Dendritic cell treated with granulocyte-macrophage colony-stimulating factor and Interleukin-4, amounts not matched to agents 40 ng/mL and 50 ng/mL, for 4 days (primary cell): ENCODE results near the gene HUNK.
"Not testable (repeated sequence)": the region's sequence is repeated elsewhere in the genome, so short reads cannot be mapped to it uniquely, and the experiment has no call there.

Experiments used
- H3K27ac Mint-ChIP-seq: one replicate; pipeline ENCODE4 v1.8.0; 2022; ENCODE audit warnings: mild to moderate bottlenecking, mixed read lengths
- H3K27me3 Mint-ChIP-seq: one replicate; pipeline ENCODE4 v1.8.0; 2022; ENCODE audit warnings: mild to moderate bottlenecking, mixed read lengths
- H3K36me3 Mint-ChIP-seq: one replicate; pipeline ENCODE4 v1.8.0; 2022; ENCODE audit warnings: low read depth, mixed read lengths
- H3K4me1 Mint-ChIP-seq: one replicate; pipeline ENCODE4 v1.8.0; 2022; ENCODE audit warnings: low read depth, mixed read lengths
- H3K4me3 Mint-ChIP-seq: one replicate; pipeline ENCODE4 v1.8.0; 2022; ENCODE audit warnings: mild to moderate bottlenecking, moderate library complexity, mixed read lengths
- H3K9me3 Mint-ChIP-seq: one replicate; pipeline ENCODE4 v1.8.0; 2022; ENCODE audit warnings: mixed read lengths
- intact Hi-C: fragments of 100-400 bp; cut with micrococcal nuclease; formaldehyde crosslinking; loops from one replicate; pipeline ENCODE4 v1.15.0; 2022

The HUNK gene

GRCh38 chr21:31857096-31857495 is 15.7 kb upstream of the HUNK start:
- intact Hi-C loops: no loop called here
- Mint-ChIP-seq H3K36me3 (no peaks in the 10 kb centered on the region), H3K9me3 (no peaks in the 10 kb centered on the region), H3K27ac (no peak overlapping the region), H3K27me3 (peaks cover 12% of the 10 kb centered on the region), H3K4me3 (no peak overlapping the region), H3K4me1 (no peaks in the 10 kb centered on the region)

GRCh38 chr21:31857631-31858030 is 15.2 kb upstream of the HUNK start:
- peaks cover 12% of the 10 kb centered on the region for H3K27me3 Mint-ChIP-seq
- H3K27ac Mint-ChIP-seq, intact Hi-C loops, H3K36me3 Mint-ChIP-seq, H3K4me1 Mint-ChIP-seq, H3K4me3 Mint-ChIP-seq, H3K9me3 Mint-ChIP-seq: not testable (repeated sequence)

GRCh38 chr21:31860851-31861250 is 12.0 kb upstream of the HUNK start:
- intact Hi-C loops: no loop called here
- no peaks in the 10 kb centered on the region for H3K9me3 Mint-ChIP-seq
- no peak overlapping the region for H3K27ac Mint-ChIP-seq
- H3K4me3 Mint-ChIP-seq: no peak overlapping the region
- no peaks in the 10 kb centered on the region for H3K4me1 Mint-ChIP-seq
- H3K27me3 Mint-ChIP-seq: peaks cover 7% of the 10 kb centered on the region
- H3K36me3 Mint-ChIP-seq: no peaks in the 10 kb centered on the region

- Mint-ChIP-seq H3K27me3 (peaks cover 7% of the 10 kb centered on the region), H3K4me3 (no peak overlapping the region), H3K36me3 (no peaks in the 10 kb centered on the region), H3K9me3 (no peaks in the 10 kb centered on the region), H3K4me1 (no peaks in the 10 kb centered on the region), H3K27ac (no peak overlapping the region)
- intact Hi-C loops: no loop called here
Measured at GRCh38 chr21:31862078-31862477, 10.7 kb upstream of the HUNK start.

GRCh38 chr21:31865429-31865970 is 7.3 kb upstream of the HUNK start:
- H3K27me3 Mint-ChIP-seq: peaks cover 25% of the 10 kb centered on the region
- intact Hi-C loops: no loop called here
- no peak overlapping the region for H3K4me3 Mint-ChIP-seq
- H3K36me3 Mint-ChIP-seq: no peaks in the 10 kb centered on the region
- no peak overlapping the region for H3K27ac Mint-ChIP-seq
- H3K4me1 Mint-ChIP-seq: no peaks in the 10 kb centered on the region
- no peaks in the 10 kb centered on the region for H3K9me3 Mint-ChIP-seq

- Mint-ChIP-seq H3K36me3 (no peaks in the 10 kb centered on the region), H3K27me3 (peaks cover 27% of the 10 kb centered on the region), H3K9me3 (no peaks in the 10 kb centered on the region), H3K27ac (no peak overlapping the region), H3K4me3 (no peak overlapping the region), H3K4me1 (no peaks in the 10 kb centered on the region)
- intact Hi-C loops: loop anchor here (2.0 kb wide), 2 partner anchors 79 to 393 kb away; no protein-coding TSS in a partner anchor
Measured at GRCh38 chr21:31866077-31866511, 6.7 kb upstream of the HUNK start.

- Mint-ChIP-seq H3K27me3 (peaks cover 57% of the 10 kb centered on the region), H3K4me1 (peaks cover 13% of the 10 kb centered on the region), H3K36me3 (no peaks in the 10 kb centered on the region), H3K27ac (no peak overlapping the region), H3K9me3 (no peaks in the 10 kb centered on the region), H3K4me3 (no peak overlapping the region)
- intact Hi-C loops: no loop called here
Measured at GRCh38 chr21:31869750-31870149, 3.1 kb upstream of the HUNK start.

- intact Hi-C loops: no loop called here
- H3K9me3 Mint-ChIP-seq: no peaks in the 10 kb centered on the region
- peaks cover 66% of the 10 kb centered on the region for H3K27me3 Mint-ChIP-seq
- H3K27ac Mint-ChIP-seq: no peak overlapping the region
- no peak overlapping the region for H3K4me3 Mint-ChIP-seq
- H3K4me1 Mint-ChIP-seq: peaks cover 13% of the 10 kb centered on the region
- no peaks in the 10 kb centered on the region for H3K36me3 Mint-ChIP-seq
Measured at GRCh38 chr21:31870472-31871193, 2.2 kb upstream of the HUNK start.

- intact Hi-C loops, H3K4me3 Mint-ChIP-seq, H3K9me3 Mint-ChIP-seq, H3K36me3 Mint-ChIP-seq, H3K27ac Mint-ChIP-seq: not testable (repeated sequence)
- Mint-ChIP-seq H3K4me1 (peaks cover 13% of the 10 kb centered on the region), H3K27me3 (peaks cover 73% of the 10 kb centered on the region)
Measured at GRCh38 chr21:31871371-31871770, 1.4 kb upstream of the HUNK start.

- no peak overlapping the region for H3K27ac Mint-ChIP-seq
- H3K9me3 Mint-ChIP-seq: no peaks in the 10 kb centered on the region
- peaks cover 13% of the 10 kb centered on the region for H3K4me1 Mint-ChIP-seq
- no peak overlapping the region for H3K4me3 Mint-ChIP-seq
- H3K27me3 Mint-ChIP-seq: peaks cover 78% of the 10 kb centered on the region
- intact Hi-C loops: no loop called here
- H3K36me3 Mint-ChIP-seq: no peaks in the 10 kb centered on the region
Measured at GRCh38 chr21:31872072-31872451, 758 bp upstream of the HUNK start.

GRCh38 chr21:31873275-31873695 is 465 bp downstream of the HUNK start:
- H3K27ac Mint-ChIP-seq: no peak overlapping the region
- H3K27me3 Mint-ChIP-seq: peaks cover 84% of the 10 kb centered on the region
- no peaks in the 10 kb centered on the region for H3K9me3 Mint-ChIP-seq
- H3K4me3 Mint-ChIP-seq: peak overlapping the region; percentile 21
- intact Hi-C loops: no loop called here
- no peaks in the 10 kb centered on the region for H3K36me3 Mint-ChIP-seq
- H3K4me1 Mint-ChIP-seq: peaks cover 13% of the 10 kb centered on the region

- Mint-ChIP-seq H3K27ac (no peak overlapping the region), H3K9me3 (no peaks in the 10 kb centered on the region), H3K27me3 (peaks cover 80% of the 10 kb centered on the region), H3K36me3 (no peaks in the 10 kb centered on the region), H3K4me3 (peak overlapping the region; percentile 35), H3K4me1 (peaks cover 13% of the 10 kb centered on the region)
- intact Hi-C loops: no loop called here
Measured at GRCh38 chr21:31873696-31874599, 1.1 kb downstream of the HUNK start.

- Mint-ChIP-seq H3K27me3 (peaks cover 76% of the 10 kb centered on the region), H3K9me3 (no peaks in the 10 kb centered on the region), H3K36me3 (no peaks in the 10 kb centered on the region), H3K4me3 (no peak overlapping the region), H3K27ac (no peak overlapping the region), H3K4me1 (peaks cover 13% of the 10 kb centered on the region)
- intact Hi-C loops: no loop called here
Measured at GRCh38 chr21:31874812-31875212, 2.0 kb downstream of the HUNK start.

GRCh38 chr21:31875496-31876015 is 2.7 kb downstream of the HUNK start:
- no peaks in the 10 kb centered on the region for H3K36me3 Mint-ChIP-seq
- H3K9me3 Mint-ChIP-seq: no peaks in the 10 kb centered on the region
- peaks cover 74% of the 10 kb centered on the region for H3K27me3 Mint-ChIP-seq
- H3K4me3 Mint-ChIP-seq: no peak overlapping the region
- no peak overlapping the region for H3K27ac Mint-ChIP-seq
- peaks cover 13% of the 10 kb centered on the region for H3K4me1 Mint-ChIP-seq
- intact Hi-C loops: no loop called here
